ENCODE results near the gene CAPN15.
A peak's percentile ranks its signal among the peaks of the same experiment; 100 is the strongest.

The CAPN15 gene

GRCh38 chr16:583470-583814, 55.9 kb downstream of the CAPN15 start:
- no peak overlapping the region for H3K4me3 ChIP-seq (ENCODE audit: low read depth, low read length)
- DNase-seq (ENCODE audit: low read depth, low spot score) = no peak
- TF ChIP-seq CTCF (IDR thresholded peaks at IDR 0.05; ENCODE audit: low read depth, low read length) = no peak

GRCh38 chr16:583815-584591, 56.5 kb downstream of the CAPN15 start:
- in situ Hi-C loops (cut with HindIII; ENCODE audit: low sequenced_read_pairs) = no loop called here
- DNase-seq (ENCODE audit: low read depth, low spot score) = no peak
- TF ChIP-seq CTCF (IDR thresholded peaks at IDR 0.05; ENCODE audit: low read depth, low read length) = no peak
- H3K4me3 ChIP-seq (ENCODE audit: low read depth, low read length) = no peak overlapping the region

More at GRCh38 chr16:583470-583814, 55.9 kb downstream of the CAPN15 start:
- in situ Hi-C loops (cut with HindIII; ENCODE audit: low sequenced_read_pairs) = no loop called here

- in situ Hi-C loops (cut with HindIII; ENCODE audit: low sequenced_read_pairs) = no loop called here
- no peak for DNase-seq (ENCODE audit: low read depth, low spot score)
- H3K4me3 ChIP-seq (ENCODE audit: low read depth, low read length) = no peak overlapping the region
- TF ChIP-seq CTCF (IDR thresholded peaks at IDR 0.05; ENCODE audit: low read depth, low read length) = no peak
Observed at GRCh38 chr16:585351-585750, 57.8 kb downstream of the CAPN15 start.

DNA sequence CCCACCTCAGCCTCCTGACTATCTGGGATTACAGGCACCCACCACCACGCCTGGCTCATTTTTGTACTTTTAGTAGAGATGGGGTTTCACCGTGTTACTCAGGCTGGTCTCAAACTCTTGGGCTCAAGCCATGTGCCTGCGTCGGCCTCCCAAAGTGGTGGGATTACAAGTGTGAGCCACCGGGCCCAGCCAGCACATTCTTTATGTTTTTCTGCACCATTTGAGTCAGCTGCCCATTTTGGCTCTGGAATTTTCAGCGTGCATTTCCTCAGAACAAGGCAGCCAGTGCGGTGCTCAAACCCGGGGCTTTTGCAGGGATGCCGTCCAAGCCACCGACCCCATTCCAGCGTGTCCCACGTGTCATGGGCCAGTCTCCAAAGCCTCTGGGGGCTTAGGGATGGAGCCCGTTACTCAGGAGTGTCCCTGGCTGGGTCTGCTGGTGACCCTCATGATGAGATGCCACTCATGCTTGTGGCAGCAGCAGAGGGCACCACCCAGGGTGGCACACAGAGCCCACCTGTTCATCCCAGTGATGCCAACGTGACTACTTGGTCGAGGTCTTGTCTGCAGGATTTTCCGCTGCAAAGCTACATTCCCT, 58.6 kb downstream of the CAPN15 start:
- no peak for TF ChIP-seq CTCF (IDR thresholded peaks at IDR 0.05; ENCODE audit: low read depth, low read length)
- no peak overlapping the region for H3K4me3 ChIP-seq (ENCODE audit: low read depth, low read length)
- no peak for DNase-seq (ENCODE audit: low read depth, low spot score)
- in situ Hi-C loops (cut with HindIII; ENCODE audit: low sequenced_read_pairs) = no loop called here

GRCh38 chr16:586645-587590, 59.4 kb downstream of the CAPN15 start:
- no peak overlapping the region for H3K4me3 ChIP-seq (ENCODE audit: low read depth, low read length)
- no peak for TF ChIP-seq CTCF (IDR thresholded peaks at IDR 0.05; ENCODE audit: low read depth, low read length)
- in situ Hi-C loops (cut with HindIII; ENCODE audit: low sequenced_read_pairs) = no loop called here
- DNase-seq (ENCODE audit: low read depth, low spot score) = no peak

DNA sequence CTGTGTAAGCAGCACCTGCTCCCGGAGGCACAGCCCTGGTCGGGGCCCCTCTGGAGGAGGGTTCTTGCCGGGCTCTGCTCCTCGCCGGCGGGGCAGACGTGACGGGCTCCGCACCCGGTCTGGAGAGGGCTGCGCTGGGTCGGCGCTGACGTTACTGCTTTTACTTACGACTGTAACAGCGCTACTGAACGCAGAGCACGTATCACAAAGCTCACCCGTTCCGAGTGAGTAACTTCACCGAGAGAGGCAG, 61.1 kb downstream of the CAPN15 start:
- no peak for TF ChIP-seq CTCF (IDR thresholded peaks at IDR 0.05; ENCODE audit: low read depth, low read length)
- H3K4me3 ChIP-seq (ENCODE audit: low read depth, low read length) = peak overlapping the region; percentile 72
- in situ Hi-C loops (cut with HindIII; ENCODE audit: low sequenced_read_pairs) = no loop called here
- DNase-seq (ENCODE audit: low read depth, low spot score) = peak; percentile 65
